ENCODE data around the gene CHRNA4.

DNA sequence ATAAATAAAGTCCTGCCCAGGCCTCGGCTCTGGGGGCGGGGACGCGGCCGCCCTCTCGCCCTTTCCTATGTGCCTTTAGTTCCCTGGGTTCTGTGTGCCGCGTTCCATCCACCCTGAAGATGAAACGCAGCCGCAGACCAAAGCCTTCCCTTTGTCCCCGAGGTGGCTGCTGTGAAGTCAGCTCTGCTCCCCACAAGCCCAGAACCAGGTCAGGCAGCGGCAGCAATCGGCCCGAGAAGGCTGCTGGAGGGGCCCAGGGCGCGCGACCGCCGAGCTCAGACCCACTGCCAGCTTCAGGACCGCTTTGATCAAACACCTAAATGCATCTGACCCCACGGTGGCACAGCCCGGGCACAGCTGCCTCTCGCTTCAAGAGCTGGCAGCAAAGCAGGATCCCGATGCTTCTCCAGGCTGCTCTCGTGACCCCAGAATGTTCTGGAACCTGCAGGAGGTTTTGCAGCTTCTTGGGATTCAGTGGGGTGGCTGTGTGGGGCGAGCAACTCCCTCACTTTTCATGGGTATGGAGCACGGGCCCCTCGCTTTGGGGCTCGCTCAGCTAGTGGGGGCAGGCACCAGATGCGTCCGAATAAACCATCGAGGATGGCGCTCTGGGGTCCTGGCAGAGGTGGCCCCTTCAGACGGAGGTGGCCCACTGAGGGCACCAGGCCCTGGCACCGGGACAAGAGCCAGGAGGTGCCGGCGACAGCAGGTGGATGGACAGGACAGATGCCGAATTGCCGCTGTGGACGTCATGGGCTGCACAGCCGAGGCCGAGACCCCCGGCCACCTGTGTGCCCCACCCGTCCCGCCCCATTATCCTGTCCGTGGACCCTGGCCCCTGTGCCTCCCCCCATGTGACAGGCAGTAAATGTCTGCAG, 13.0 kb downstream of the CHRNA4 start:
- TF ChIP-seq, protein P1, sequence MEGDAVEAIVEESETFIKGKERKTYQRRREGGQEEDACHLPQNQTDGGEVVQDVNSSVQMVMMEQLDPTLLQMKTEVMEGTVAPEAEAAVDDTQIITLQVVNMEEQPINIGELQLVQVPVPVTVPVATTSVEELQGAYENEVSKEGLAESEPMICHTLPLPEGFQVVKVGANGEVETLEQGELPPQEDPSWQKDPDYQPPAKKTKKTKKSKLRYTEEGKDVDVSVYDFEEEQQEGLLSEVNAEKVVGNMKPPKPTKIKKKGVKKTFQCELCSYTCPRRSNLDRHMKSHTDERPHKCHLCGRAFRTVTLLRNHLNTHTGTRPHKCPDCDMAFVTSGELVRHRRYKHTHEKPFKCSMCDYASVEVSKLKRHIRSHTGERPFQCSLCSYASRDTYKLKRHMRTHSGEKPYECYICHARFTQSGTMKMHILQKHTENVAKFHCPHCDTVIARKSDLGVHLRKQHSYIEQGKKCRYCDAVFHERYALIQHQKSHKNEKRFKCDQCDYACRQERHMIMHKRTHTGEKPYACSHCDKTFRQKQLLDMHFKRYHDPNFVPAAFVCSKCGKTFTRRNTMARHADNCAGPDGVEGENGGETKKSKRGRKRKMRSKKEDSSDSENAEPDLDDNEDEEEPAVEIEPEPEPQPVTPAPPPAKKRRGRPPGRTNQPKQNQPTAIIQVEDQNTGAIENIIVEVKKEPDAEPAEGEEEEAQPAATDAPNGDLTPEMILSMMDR (conservative IDR thresholded peaks at IDR 0.05): no peak
- TF ChIP-seq ZFX (IDR thresholded peaks at IDR 0.05): no peak

Measured in C4-2B (cell line).